PFSK-1 (cell line): Measurements from ENCODE around the gene MRPL39.

Source experiments
- FOXP2 ChIP-seq: optimal IDR thresholded peaks from 2 replicates; pipeline ENCODE3; 2011; ENCODE audit warnings: borderline replicate concordance, control low read depth, inconsistent platforms; ENCODE audit not compliant: insufficient read depth; ENCODE audit errors: extremely low read length, extremely low read depth
- POLR2AphosphoS5 ChIP-seq: IDR thresholded peaks from 2 replicates; pipeline ENCODE4 v1.6.1; 2012; ENCODE audit warnings: low read depth, mild to moderate bottlenecking, control low read depth, low read length, moderate library complexity
- TAF1 ChIP-seq: IDR thresholded peaks from 2 replicates; pipeline ENCODE4 v1.6.1; 2012; ENCODE audit warnings: low read length, control low read depth, borderline replicate concordance; ENCODE audit not compliant: insufficient read depth

DNA sequence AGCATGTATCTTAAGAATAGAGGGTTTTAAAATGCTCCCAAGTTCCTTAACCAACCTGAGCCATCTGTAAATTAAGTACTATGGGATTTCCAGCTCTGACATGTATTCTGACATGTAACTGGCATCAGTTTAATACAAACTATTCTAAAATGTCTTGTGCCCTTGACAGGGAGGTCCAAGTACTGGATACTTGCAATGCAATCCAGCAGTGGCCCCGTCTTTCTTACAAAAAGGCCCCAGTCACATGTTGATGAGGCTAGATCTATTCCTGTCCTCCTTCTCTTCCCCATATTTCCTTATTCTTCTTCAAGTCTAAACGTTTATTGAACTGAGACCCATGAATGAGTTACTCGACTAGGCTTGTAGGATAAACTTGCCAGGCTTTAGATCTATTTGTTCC lies 46.4 kb downstream of the MRPL39 start:
- TF ChIP-seq FOXP2 (no peak), TAF1 (no peak), POLR2AphosphoS5 (no peak)
